IPS-15b (cell line): ENCODE results near the gene MPPE1.
"Not testable (repeated sequence)": the region's sequence is repeated elsewhere in the genome, so short reads cannot be mapped to it uniquely, and the experiment has no call there.

Source experiments
- H3K27me3 ChIP-seq: one replicate; pipeline ENCODE4 v1.6.1; 2013; ENCODE audit warnings: low read length; ENCODE audit not compliant: control insufficient read depth, insufficient read depth
- H3K36me3 ChIP-seq: one replicate; pipeline ENCODE4 v1.6.1; 2013; ENCODE audit warnings: low read length; ENCODE audit not compliant: control insufficient read depth, insufficient read depth
- H3K4me1 ChIP-seq: one replicate; pipeline ENCODE4 v1.6.1; 2013; ENCODE audit warnings: mild to moderate bottlenecking, low read length; ENCODE audit not compliant: control insufficient read depth, insufficient read depth
- H3K4me3 ChIP-seq: one replicate; pipeline ENCODE4 v1.5.1; 2013; ENCODE audit warnings: low read depth, low read length
- H3K9ac ChIP-seq: one replicate; pipeline ENCODE4 v1.6.1; 2013; ENCODE audit warnings: low read depth, mild to moderate bottlenecking, low read length
- H3K9me3 ChIP-seq: one replicate; pipeline ENCODE4 v1.6.1; 2013; ENCODE audit warnings: mild to moderate bottlenecking, low read length; ENCODE audit not compliant: control insufficient read depth, insufficient read depth

Gene MPPE1

DNA sequence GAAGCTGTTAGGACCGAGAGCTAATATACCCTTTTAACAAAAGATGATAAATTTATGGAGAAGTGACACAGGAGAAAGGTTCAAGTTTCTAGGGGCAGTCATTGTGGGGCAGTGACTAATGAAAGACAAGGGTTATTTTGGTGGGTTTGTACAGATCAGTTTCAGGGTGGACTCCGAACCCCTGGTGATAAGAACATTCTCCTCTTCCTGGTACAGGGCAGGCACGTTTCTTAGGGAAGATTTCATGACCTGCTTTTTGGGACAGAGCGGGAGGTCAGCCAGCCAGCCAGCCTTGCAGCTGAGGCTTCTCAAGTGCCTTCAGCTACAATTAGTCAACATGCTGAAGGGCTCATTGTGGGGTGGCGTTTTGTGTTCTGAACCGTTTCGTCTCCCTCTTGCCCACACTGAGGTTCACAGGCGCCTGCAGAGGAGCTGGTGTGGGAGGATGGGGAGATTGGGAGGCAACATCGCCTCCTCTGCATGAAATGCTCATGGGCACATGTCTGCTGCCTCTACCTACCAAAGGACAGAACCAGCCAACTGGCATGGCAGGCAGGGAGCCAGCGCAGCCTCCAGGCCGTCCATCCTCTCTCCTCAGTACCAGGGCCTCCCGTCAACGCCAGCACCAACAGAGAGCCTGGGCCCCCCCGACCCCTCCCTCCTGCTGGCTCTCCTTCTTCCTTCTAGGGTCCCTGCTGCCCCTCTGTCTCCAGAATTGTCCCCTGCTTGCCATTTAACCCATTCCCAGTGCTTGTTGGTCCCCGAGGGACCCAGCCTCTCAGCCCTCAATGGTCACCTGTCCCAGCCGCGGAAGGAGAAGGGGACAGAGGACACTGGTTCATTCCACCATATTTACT is 47.3 kb downstream of the MPPE1 start:
- no peaks in the 10 kb centered on the region for H3K9me3 ChIP-seq
- H3K4me1 ChIP-seq = peaks cover 9% of the 10 kb centered on the region

GRCh38 chr18:11859903-11860407 is 48.2 kb downstream of the MPPE1 start:
- Histone ChIP-seq H3K27me3 (no peaks in the 10 kb centered on the region), H3K4me3 (no peak overlapping the region), H3K36me3 (no peaks in the 10 kb centered on the region)

More for the DNA sequence above, 47.3 kb downstream of the MPPE1 start:
- Histone ChIP-seq H3K36me3 (no peaks in the 10 kb centered on the region), H3K27me3 (no peaks in the 10 kb centered on the region), H3K4me3 (no peak overlapping the region), H3K9ac (no peak overlapping the region)

GRCh38 chr18:11859282-11859830 is 48.8 kb downstream of the MPPE1 start:
- no peak overlapping the region for H3K4me3 ChIP-seq
- no peaks in the 10 kb centered on the region for H3K27me3 ChIP-seq
- no peak overlapping the region for H3K9ac ChIP-seq
- no peaks in the 10 kb centered on the region for H3K9me3 ChIP-seq
- no peaks in the 10 kb centered on the region for H3K36me3 ChIP-seq
- H3K4me1 ChIP-seq = peaks cover 9% of the 10 kb centered on the region

More at GRCh38 chr18:11859903-11860407, 48.2 kb downstream of the MPPE1 start:
- H3K9ac ChIP-seq = no peak overlapping the region
- no peaks in the 10 kb centered on the region for H3K9me3 ChIP-seq
- peaks cover 9% of the 10 kb centered on the region for H3K4me1 ChIP-seq

DNA sequence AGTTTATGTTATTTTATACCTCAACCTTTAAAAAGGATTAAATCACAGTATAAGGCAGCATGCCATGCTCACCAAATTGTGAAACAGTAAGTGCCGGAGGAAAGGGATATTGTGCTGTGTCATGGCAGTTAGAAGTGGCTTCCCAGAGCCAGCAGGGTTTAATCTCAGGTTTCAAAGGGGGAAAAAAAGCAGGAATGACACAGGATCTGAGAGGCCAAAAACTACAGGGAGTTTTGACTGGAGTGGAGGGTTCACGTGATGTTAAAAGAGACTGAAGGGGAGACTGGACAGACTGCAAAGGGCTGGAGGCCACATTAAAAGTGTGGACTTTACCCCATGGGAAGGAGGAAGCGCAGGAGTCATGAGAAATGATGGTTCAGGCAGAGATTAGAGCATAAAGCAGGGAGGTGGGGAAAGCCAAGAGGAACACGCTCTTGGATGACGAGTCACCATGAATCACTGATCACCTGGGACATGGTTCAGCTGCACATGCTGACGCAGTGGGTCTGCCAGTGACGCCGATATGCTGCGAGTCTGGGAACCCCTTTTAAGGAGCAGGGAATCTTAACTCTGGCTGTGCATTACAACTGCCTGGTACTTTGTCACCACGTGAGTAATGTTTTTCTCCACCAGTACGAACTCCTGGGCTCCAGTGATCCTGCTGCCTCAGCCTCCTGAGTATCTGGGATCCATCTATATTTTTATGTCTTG is 50.8 kb downstream of the MPPE1 start:
- Histone ChIP-seq H3K4me1 (peaks cover 15% of the 10 kb centered on the region), H3K9ac (no peak overlapping the region), H3K9me3 (no peaks in the 10 kb centered on the region), H3K27me3 (no peaks in the 10 kb centered on the region), H3K4me3 (no peak overlapping the region), H3K36me3 (no peaks in the 10 kb centered on the region)

DNA sequence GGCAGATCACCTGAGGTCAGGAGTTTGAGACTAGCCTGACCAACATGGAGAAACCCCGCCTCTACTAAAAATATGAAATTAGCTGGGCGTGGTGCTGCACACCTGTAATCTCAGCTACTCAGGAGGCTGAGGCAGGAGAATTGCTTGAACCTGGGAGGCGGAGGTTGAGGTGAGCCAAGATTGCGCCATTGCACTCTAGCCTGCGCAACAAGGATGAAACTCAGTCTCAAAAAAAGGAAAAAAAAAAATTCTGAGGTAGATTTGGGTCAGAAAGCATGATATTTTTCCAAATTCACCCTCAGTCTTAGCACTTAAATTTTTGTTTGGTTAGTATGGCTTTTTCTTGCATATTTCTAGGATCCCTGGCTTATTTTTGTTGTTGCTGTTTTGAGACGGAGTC is 53.6 kb downstream of the MPPE1 start:
- H3K4me3 ChIP-seq, H3K9ac ChIP-seq, H3K36me3 ChIP-seq, H3K27me3 ChIP-seq, H3K9me3 ChIP-seq: not testable (repeated sequence)
- peaks cover 15% of the 10 kb centered on the region for H3K4me1 ChIP-seq

DNA sequence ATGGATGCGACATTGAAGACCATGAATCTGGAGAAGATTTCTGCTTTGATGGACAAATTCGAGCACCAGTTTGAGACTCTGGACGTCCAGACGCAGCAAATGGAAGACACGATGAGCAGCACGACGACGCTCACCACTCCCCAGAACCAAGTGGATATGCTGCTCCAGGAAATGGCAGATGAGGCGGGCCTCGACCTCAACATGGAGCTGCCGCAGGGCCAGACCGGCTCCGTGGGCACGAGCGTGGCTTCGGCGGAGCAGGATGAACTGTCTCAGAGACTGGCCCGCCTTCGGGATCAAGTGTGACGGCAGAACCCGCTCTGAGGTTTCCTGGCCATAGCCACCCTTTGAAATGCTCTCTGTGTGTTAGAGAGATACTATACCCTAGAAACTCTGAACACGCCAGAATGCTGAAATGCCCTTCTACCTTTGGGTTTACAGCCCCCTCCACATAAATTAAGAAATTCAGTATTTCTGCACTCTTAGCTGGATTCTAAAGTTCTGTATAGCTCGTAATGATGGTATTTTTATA is 56.2 kb downstream of the MPPE1 start:
- H3K36me3 ChIP-seq = no peaks in the 10 kb centered on the region
- no peaks in the 10 kb centered on the region for H3K9me3 ChIP-seq
- H3K27me3 ChIP-seq = no peaks in the 10 kb centered on the region
- peaks cover 6% of the 10 kb centered on the region for H3K4me1 ChIP-seq
- H3K4me3 ChIP-seq = peak overlapping the region; percentile 94
- H3K9ac ChIP-seq = peak overlapping the region; percentile 75

DNA sequence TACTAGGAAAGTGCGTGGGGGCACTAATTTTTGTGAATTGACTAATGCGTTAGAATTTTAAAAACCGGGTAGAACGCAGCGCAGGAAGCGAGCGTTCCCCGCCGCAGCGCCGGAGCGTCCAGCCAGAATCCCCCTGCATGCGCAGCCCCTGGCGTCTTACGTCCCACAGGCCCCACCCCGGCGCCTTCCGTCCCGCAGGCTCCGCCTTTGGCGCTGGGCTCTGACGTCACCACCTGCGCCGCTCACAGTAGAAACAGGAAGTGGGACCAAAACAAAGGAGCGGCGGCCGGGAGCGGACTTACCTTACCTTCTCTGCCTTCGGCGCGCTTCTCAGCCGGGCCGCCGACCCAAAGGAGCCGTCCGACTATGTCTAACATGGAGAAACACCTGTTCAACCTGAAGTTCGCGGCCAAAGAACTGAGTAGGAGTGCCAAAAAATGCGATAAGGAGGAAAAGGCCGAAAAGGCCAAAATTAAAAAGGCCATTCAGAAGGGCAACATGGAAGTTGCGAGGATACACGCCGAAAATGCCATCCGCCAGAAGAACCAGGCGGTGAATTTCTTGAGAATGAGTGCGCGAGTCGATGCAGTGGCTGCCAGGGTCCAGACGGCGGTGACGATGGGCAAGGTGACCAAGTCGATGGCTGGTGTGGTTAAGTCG is 56.8 kb downstream of the MPPE1 start, which contains the start of gene CHMP1B:
Gene CHMP1B (plus strand): TSS at position 268 of the 660 bp plus-strand sequence. CDS start 99 bp downstream, at position 367.
- Histone ChIP-seq H3K9me3 (no peaks in the 10 kb centered on the region), H3K9ac (peak within 1 kb of the TSS; percentile 75), H3K36me3 (no peaks in the 10 kb centered on the region), H3K4me1 (peaks cover 6% of the 10 kb centered on the region), H3K27me3 (no peaks in the 10 kb centered on the region), H3K4me3 (peak within 1 kb of the TSS; percentile 94)

- Histone ChIP-seq H3K27me3 (no peaks in the 10 kb centered on the region), H3K4me3 (peak overlapping the region; percentile 94), H3K9me3 (no peaks in the 10 kb centered on the region), H3K4me1 (peaks cover 6% of the 10 kb centered on the region), H3K9ac (peak overlapping the region; percentile 71), H3K36me3 (no peaks in the 10 kb centered on the region)
These were observed 57.3 kb downstream of the MPPE1 start for GRCh38 chr18:11850821-11851145.

GRCh38 chr18:11849841-11850634 is 58.1 kb downstream of the MPPE1 start:
- peaks cover 6% of the 10 kb centered on the region for H3K4me1 ChIP-seq
- no peaks in the 10 kb centered on the region for H3K9me3 ChIP-seq
- peak overlapping the region; percentile 94 for H3K4me3 ChIP-seq
- no peaks in the 10 kb centered on the region for H3K27me3 ChIP-seq
- no peaks in the 10 kb centered on the region for H3K36me3 ChIP-seq
- H3K9ac ChIP-seq = no peak overlapping the region

- no peaks in the 10 kb centered on the region for H3K9me3 ChIP-seq
- H3K27me3 ChIP-seq = no peaks in the 10 kb centered on the region
- no peak overlapping the region for H3K4me3 ChIP-seq
- peaks cover 6% of the 10 kb centered on the region for H3K4me1 ChIP-seq
- no peak overlapping the region for H3K9ac ChIP-seq
- H3K36me3 ChIP-seq = no peaks in the 10 kb centered on the region
These were observed 58.8 kb downstream of the MPPE1 start for GRCh38 chr18:11849279-11849678.
